HepG2 (cell line): ENCODE data around the gene VARS1. TPM values are rescaled to one million over a fixed set of nuclear protein-coding genes. Genes with fewer than 3 reads are reported as not detected.

Experiments used
- ARID2 ChIP-seq: sonication (generic); formaldehyde crosslinking; IDR thresholded peaks from 2 replicates; pipeline ENCODE4 v1.8.1; 2022; ENCODE audit warnings: mild to moderate bottlenecking, missing genetic modification reagents, borderline replicate concordance
- CERS6 ChIP-seq: sonication (generic); formaldehyde crosslinking; IDR thresholded peaks from 2 replicates; pipeline ENCODE4 v1.5.0; 2020; ENCODE audit warnings: missing genetic modification reagents
- ERF ChIP-seq: IDR thresholded peaks from 2 replicates; pipeline ENCODE4 v1.6.1; 2018; ENCODE audit warnings: missing biosample characterization, missing genetic modification reagents
- KLF11 ChIP-seq: IDR thresholded peaks from 2 replicates; pipeline ENCODE4 v1.6.1; 2016; ENCODE audit warnings: missing compliant biosample characterization
- MXI1 ChIP-seq: IDR thresholded peaks from 3 replicates; pipeline ENCODE4 v1.6.1; 2012; ENCODE audit warnings: low read depth, low read length, inconsistent platforms, borderline replicate concordance
- NCOA5 ChIP-seq: sonication (generic); formaldehyde crosslinking; IDR thresholded peaks from 2 replicates; pipeline ENCODE4 v1.4.0; 2020; ENCODE audit warnings: missing genetic modification reagents
- NR0B2 ChIP-seq: sonication (generic); formaldehyde crosslinking; IDR thresholded peaks from 2 replicates; pipeline ENCODE4 v1.4.0; 2020; ENCODE audit warnings: mild to moderate bottlenecking, missing genetic modification reagents
- PAX8 ChIP-seq: sonication (generic); formaldehyde crosslinking; IDR thresholded peaks from 2 replicates; pipeline ENCODE4 v1.8.0; 2022; ENCODE audit warnings: mild to moderate bottlenecking, missing genetic modification reagents, borderline replicate concordance
- PBX3 ChIP-seq: sonication (generic); formaldehyde crosslinking; IDR thresholded peaks from 2 replicates; pipeline ENCODE4 v1.8.1; 2023; ENCODE audit warnings: missing genetic modification reagents, inconsistent platforms, borderline replicate concordance
- PHF20 ChIP-seq: sonication (generic); formaldehyde crosslinking; IDR thresholded peaks from 2 replicates; pipeline ENCODE4 v1.5.0; 2020; ENCODE audit warnings: mild to moderate bottlenecking, missing genetic modification reagents
- POLR2G ChIP-seq: fragments of 200-400 bp; formaldehyde crosslinking; IDR thresholded peaks from 2 replicates; pipeline ENCODE4 v1.6.1; 2018; ENCODE audit warnings: mild to moderate bottlenecking, low read depth, low read length, moderate library complexity
- RBM39 ChIP-seq: fragments of 200-400 bp; formaldehyde crosslinking; IDR thresholded peaks from one replicate; pipeline ENCODE4 v1.6.1; 2018; ENCODE audit warnings: antibody characterized with exemption, mild to moderate bottlenecking, low read depth, low read length; ENCODE audit not compliant: poor library complexity, severe bottlenecking
- RXRA ChIP-seq: sonication (generic); formaldehyde crosslinking; IDR thresholded peaks from 2 replicates; pipeline ENCODE4 v1.5.1; 2020; ENCODE audit warnings: missing genetic modification reagents
- ZNF180 ChIP-seq: sonication (generic); formaldehyde crosslinking; IDR thresholded peaks from 2 replicates; pipeline ENCODE4 v1.4.0; 2020; ENCODE audit warnings: low read depth, missing genetic modification reagents, borderline replicate concordance
- ZNF253 ChIP-seq: sonication (generic); formaldehyde crosslinking; IDR thresholded peaks from 2 replicates; pipeline ENCODE4 v1.8.0; 2022; ENCODE audit warnings: mild to moderate bottlenecking, missing genetic modification reagents, borderline replicate concordance
- ZNF776 ChIP-seq: sonication (generic); formaldehyde crosslinking; IDR thresholded peaks from 2 replicates; pipeline ENCODE4 v1.4.0; 2020; ENCODE audit warnings: mild to moderate bottlenecking, missing genetic modification reagents
- ZNF792 ChIP-seq: IDR thresholded peaks from 2 replicates; pipeline ENCODE4 v1.6.1; 2016
- ZSCAN21 ChIP-seq: sonication (generic); formaldehyde crosslinking; IDR thresholded peaks from 2 replicates; pipeline ENCODE4 v1.8.0; 2022; ENCODE audit warnings: mild to moderate bottlenecking, missing genetic modification reagents, moderate library complexity, borderline replicate concordance
- polyA plus RNA-seq, 8 experiments: library from polyadenylated mRNA; depleted of rRNA in 3 of 8; stranded (reverse) in 7 of 8; unstranded in 1 of 8; fragments of >200 nt; fragmentation: Illumina TruSeq in 4 of 8; extraction: Trizol in 4 of 8; gene quantifications; 2 replicates each; pipeline versions ENCODE4 v1.2.1 to v1.2.3, GENCODE V29; 2011 to 2016; ENCODE audit warnings: low read depth in 4 of 8, missing spikeins in 1 of 8, mixed read lengths in 1 of 8; ENCODE audit not compliant: insufficient read depth in 1 of 8
- total RNA-seq, 5 experiments: library from RNA; depleted of rRNA; stranded (reverse); fragments of >200 nt; fragmentation: Illumina TruSeq; extraction: Trizol; gene quantifications; 2 replicates each; pipeline ENCODE4 v1.2.3, GENCODE V29; 2016; ENCODE audit warnings: low read depth in 1 of 5
- TF ChIP-seq, protein P1 (sequence below): sonication (generic); formaldehyde crosslinking; IDR thresholded peaks from 2 replicates; pipeline ENCODE4 v1.4.0; 2020; ENCODE audit warnings: mild to moderate bottlenecking, missing genetic modification reagents
- TF ChIP-seq, protein P2 (sequence below): sonication (generic); formaldehyde crosslinking; IDR thresholded peaks from 2 replicates; pipeline ENCODE4 v1.4.0; 2020; ENCODE audit warnings: mild to moderate bottlenecking, missing genetic modification reagents, borderline replicate concordance

The VARS1 gene
- total and polyA plus RNA-seq, 2 of the 13 experiments (the other 11 are each of a cell fraction or from before 2014, with no cell fraction given): 14.7 to 56.1 TPM

DNA sequence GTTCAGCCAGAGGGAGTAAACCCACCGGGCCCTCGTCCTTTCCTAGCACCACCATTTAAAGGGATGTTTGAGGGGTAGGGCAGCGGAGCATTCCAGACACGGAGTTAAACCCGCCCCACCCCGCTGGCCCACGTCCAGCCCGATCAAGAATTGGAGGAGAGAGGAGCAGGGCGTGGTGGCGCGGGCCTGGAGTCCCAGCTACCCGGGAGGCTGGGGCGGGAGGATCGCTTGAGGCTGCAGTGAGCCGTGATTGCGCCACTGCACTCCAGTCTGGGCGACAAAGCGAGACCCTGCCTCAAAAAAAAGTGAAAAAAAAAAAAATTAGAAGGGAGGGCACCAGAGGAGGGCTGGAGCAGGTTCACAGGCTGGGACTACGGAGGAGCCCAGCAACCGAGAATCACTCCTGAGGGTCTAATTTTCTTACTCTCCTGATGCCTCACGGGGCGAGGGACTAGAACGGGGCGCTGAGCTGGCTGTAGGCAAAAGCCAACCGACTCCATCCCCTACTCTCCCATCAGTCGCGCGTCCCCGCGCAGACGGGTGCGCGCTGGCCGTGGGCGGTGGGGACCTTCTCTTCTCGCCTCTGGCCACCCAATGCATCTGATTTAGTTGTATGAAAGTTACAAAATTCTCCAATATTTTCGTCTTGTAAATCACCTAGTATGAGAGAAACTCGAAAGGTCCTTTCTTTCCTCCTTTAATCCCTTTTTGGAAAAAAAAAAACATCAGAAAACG, 25.9 kb upstream of the VARS1 start (continued):
- TF ChIP-seq, protein P1, sequence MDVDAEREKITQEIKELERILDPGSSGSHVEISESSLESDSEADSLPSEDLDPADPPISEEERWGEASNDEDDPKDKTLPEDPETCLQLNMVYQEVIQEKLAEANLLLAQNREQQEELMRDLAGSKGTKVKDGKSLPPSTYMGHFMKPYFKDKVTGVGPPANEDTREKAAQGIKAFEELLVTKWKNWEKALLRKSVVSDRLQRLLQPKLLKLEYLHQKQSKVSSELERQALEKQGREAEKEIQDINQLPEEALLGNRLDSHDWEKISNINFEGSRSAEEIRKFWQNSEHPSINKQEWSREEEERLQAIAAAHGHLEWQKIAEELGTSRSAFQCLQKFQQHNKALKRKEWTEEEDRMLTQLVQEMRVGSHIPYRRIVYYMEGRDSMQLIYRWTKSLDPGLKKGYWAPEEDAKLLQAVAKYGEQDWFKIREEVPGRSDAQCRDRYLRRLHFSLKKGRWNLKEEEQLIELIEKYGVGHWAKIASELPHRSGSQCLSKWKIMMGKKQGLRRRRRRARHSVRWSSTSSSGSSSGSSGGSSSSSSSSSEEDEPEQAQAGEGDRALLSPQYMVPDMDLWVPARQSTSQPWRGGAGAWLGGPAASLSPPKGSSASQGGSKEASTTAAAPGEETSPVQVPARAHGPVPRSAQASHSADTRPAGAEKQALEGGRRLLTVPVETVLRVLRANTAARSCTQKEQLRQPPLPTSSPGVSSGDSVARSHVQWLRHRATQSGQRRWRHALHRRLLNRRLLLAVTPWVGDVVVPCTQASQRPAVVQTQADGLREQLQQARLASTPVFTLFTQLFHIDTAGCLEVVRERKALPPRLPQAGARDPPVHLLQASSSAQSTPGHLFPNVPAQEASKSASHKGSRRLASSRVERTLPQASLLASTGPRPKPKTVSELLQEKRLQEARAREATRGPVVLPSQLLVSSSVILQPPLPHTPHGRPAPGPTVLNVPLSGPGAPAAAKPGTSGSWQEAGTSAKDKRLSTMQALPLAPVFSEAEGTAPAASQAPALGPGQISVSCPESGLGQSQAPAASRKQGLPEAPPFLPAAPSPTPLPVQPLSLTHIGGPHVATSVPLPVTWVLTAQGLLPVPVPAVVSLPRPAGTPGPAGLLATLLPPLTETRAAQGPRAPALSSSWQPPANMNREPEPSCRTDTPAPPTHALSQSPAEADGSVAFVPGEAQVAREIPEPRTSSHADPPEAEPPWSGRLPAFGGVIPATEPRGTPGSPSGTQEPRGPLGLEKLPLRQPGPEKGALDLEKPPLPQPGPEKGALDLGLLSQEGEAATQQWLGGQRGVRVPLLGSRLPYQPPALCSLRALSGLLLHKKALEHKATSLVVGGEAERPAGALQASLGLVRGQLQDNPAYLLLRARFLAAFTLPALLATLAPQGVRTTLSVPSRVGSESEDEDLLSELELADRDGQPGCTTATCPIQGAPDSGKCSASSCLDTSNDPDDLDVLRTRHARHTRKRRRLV: no peak
- TF ChIP-seq ERF (CRISPR knock-in tag) (peak; percentile 20), POLR2G (peak; percentile 66), NR0B2 (CRISPR knock-in tag) (no peak), ZNF776 (CRISPR knock-in tag) (no peak), PBX3 (CRISPR knock-in tag) (no peak), RXRA (CRISPR knock-in tag) (peak; percentile 38; the same call in 1 of the 2 replicates), ZNF792 (CRISPR knock-in tag) (no peak), CERS6 (CRISPR knock-in tag) (no peak), NCOA5 (CRISPR knock-in tag) (no peak), ZNF253 (CRISPR knock-in tag) (no peak), RBM39 (no peak), ZNF180 (CRISPR knock-in tag) (no peak), MXI1 (0 out of 3 replicates have a peak, but pooled peaks have one; percentile 6), KLF11 (CRISPR knock-in tag) (no peak), ZSCAN21 (peak; percentile 22; the same call in 1 of the 2 replicates), PAX8 (CRISPR knock-in tag) (no peak), ARID2 (no peak), PHF20 (CRISPR knock-in tag) (no peak; the same call in 1 of the 2 replicates)
- TF ChIP-seq, protein P2, sequence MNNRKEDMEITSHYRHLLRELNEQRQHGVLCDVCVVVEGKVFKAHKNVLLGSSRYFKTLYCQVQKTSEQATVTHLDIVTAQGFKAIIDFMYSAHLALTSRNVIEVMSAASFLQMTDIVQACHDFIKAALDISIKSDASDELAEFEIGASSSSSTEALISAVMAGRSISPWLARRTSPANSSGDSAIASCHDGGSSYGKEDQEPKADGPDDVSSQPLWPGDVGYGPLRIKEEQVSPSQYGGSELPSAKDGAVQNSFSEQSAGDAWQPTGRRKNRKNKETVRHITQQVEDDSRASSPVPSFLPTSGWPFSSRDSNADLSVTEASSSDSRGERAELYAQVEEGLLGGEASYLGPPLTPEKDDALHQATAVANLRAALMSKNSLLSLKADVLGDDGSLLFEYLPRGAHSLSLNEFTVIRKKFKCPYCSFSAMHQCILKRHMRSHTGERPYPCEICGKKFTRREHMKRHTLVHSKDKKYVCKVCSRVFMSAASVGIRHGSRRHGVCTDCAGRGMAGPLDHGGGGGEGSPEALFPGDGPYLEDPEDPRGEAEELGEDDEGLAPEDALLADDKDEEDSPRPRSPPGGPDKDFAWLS: no peak
